ACC112 (cell line): ENCODE results near the gene OVAAL.

Experiments used
- H2AFZ ChIP-seq: fragments of 200-600 bp; sonication (generic); one replicate; pipeline ENCODE4 v1.6.0; 2017; ENCODE audit warnings: antibody characterized with exemption, low read length; ENCODE audit not compliant: unreplicated experiment
- H3K27ac ChIP-seq: fragments of 200-600 bp; sonication (generic); 2 replicates; pipeline ENCODE4 v1.5.1; 2014; ENCODE audit warnings: low read depth, mild to moderate bottlenecking, antibody characterized with exemption, low read length, moderate library complexity
- H3K27me3 ChIP-seq: fragments of 200-600 bp; sonication (generic); 2 replicates; pipeline ENCODE4 v1.6.1; 2014; ENCODE audit warnings: mild to moderate bottlenecking, antibody characterized with exemption, low read length, moderate library complexity, mixed read lengths; ENCODE audit not compliant: insufficient read depth
- H3K36me3 ChIP-seq: fragments of 200-600 bp; sonication (generic); 2 replicates; pipeline ENCODE4 v1.6.1; 2016; ENCODE audit warnings: mild to moderate bottlenecking, antibody characterized with exemption, low read length, moderate library complexity, mixed read lengths; ENCODE audit not compliant: insufficient read depth
- H3K4me1 ChIP-seq: fragments of 200-600 bp; sonication (generic); one replicate; pipeline ENCODE4 v1.6.1; 2016; ENCODE audit warnings: low read length, mixed read lengths; ENCODE audit not compliant: insufficient read depth, unreplicated experiment, control insufficient read depth
- H3K4me3 ChIP-seq: fragments of 200-600 bp; sonication (generic); 2 replicates; pipeline ENCODE4 v1.5.1; 2014; ENCODE audit warnings: mild to moderate bottlenecking, low read depth, low read length
- H3K79me2 ChIP-seq: fragments of 200-600 bp; sonication (generic); one replicate; pipeline ENCODE4 v1.6.0; 2016; ENCODE audit warnings: low read length; ENCODE audit not compliant: control insufficient read depth, unreplicated experiment, insufficient read depth

Gene OVAAL

GRCh38 chr1:180588121-180588520, 29.4 kb downstream of the OVAAL start:
- H3K27me3 ChIP-seq: no peaks in the 10 kb centered on the region
- H2AFZ ChIP-seq: no peak overlapping the region
- H3K4me3 ChIP-seq: no peak overlapping the region
- H3K79me2 ChIP-seq: no peaks in the 10 kb centered on the region
- H3K4me1 ChIP-seq: peaks cover 18% of the 10 kb centered on the region
- H3K36me3 ChIP-seq: no peaks in the 10 kb centered on the region
- no peak overlapping the region for H3K27ac ChIP-seq

- Histone ChIP-seq H3K27ac (no peak overlapping the region), H3K4me3 (no peak overlapping the region), H2AFZ (no peak overlapping the region), H3K27me3 (no peaks in the 10 kb centered on the region), H3K36me3 (no peaks in the 10 kb centered on the region), H3K4me1 (peaks cover 12% of the 10 kb centered on the region), H3K79me2 (no peaks in the 10 kb centered on the region)
These were observed 32.1 kb downstream of the OVAAL start for GRCh38 chr1:180590889-180591288.

GRCh38 chr1:180593382-180593781, 34.6 kb downstream of the OVAAL start:
- Histone ChIP-seq H3K27ac (no peak overlapping the region), H3K79me2 (no peaks in the 10 kb centered on the region), H2AFZ (no peak overlapping the region), H3K4me3 (no peak overlapping the region), H3K4me1 (no peaks in the 10 kb centered on the region), H3K36me3 (no peaks in the 10 kb centered on the region), H3K27me3 (no peaks in the 10 kb centered on the region)

GRCh38 chr1:180594723-180595122, 36.0 kb downstream of the OVAAL start:
- Histone ChIP-seq H3K36me3 (no peaks in the 10 kb centered on the region), H2AFZ (no peak overlapping the region), H3K4me1 (no peaks in the 10 kb centered on the region), H3K27me3 (no peaks in the 10 kb centered on the region), H3K4me3 (no peak overlapping the region), H3K79me2 (no peaks in the 10 kb centered on the region), H3K27ac (no peak overlapping the region)

- Histone ChIP-seq H3K36me3 (no peaks in the 10 kb centered on the region), H3K4me1 (no peaks in the 10 kb centered on the region), H2AFZ (no peak overlapping the region), H3K27ac (no peak overlapping the region), H3K79me2 (no peaks in the 10 kb centered on the region), H3K27me3 (no peaks in the 10 kb centered on the region), H3K4me3 (no peak overlapping the region)
These were observed 37.2 kb downstream of the OVAAL start for GRCh38 chr1:180595966-180596365.

GRCh38 chr1:180597520-180597919, 38.8 kb downstream of the OVAAL start:
- Histone ChIP-seq H3K27ac (no peak overlapping the region), H3K79me2 (no peaks in the 10 kb centered on the region), H3K4me1 (no peaks in the 10 kb centered on the region), H3K27me3 (no peaks in the 10 kb centered on the region), H2AFZ (no peak overlapping the region), H3K36me3 (no peaks in the 10 kb centered on the region), H3K4me3 (no peak overlapping the region)

GRCh38 chr1:180598333-180598974, 39.7 kb downstream of the OVAAL start:
- Histone ChIP-seq H2AFZ (no peak overlapping the region), H3K79me2 (no peaks in the 10 kb centered on the region), H3K36me3 (no peaks in the 10 kb centered on the region), H3K4me1 (no peaks in the 10 kb centered on the region), H3K27me3 (no peaks in the 10 kb centered on the region), H3K27ac (no peak overlapping the region), H3K4me3 (no peak overlapping the region)

- Histone ChIP-seq H3K79me2 (no peaks in the 10 kb centered on the region), H3K4me1 (no peaks in the 10 kb centered on the region), H3K27ac (no peak overlapping the region), H3K27me3 (no peaks in the 10 kb centered on the region), H3K4me3 (no peak overlapping the region), H2AFZ (no peak overlapping the region), H3K36me3 (no peaks in the 10 kb centered on the region)
These were observed 41.6 kb downstream of the OVAAL start for GRCh38 chr1:180600343-180600742.

- Histone ChIP-seq H3K4me3 (no peak overlapping the region), H2AFZ (no peak overlapping the region), H3K79me2 (no peaks in the 10 kb centered on the region), H3K27me3 (no peaks in the 10 kb centered on the region), H3K4me1 (no peaks in the 10 kb centered on the region), H3K36me3 (no peaks in the 10 kb centered on the region), H3K27ac (no peak overlapping the region)
These were observed 42.7 kb downstream of the OVAAL start for GRCh38 chr1:180601512-180601911.

- Histone ChIP-seq H3K4me1 (no peaks in the 10 kb centered on the region), H3K36me3 (no peaks in the 10 kb centered on the region), H2AFZ (no peak overlapping the region), H3K4me3 (no peak overlapping the region), H3K27ac (no peak overlapping the region), H3K79me2 (no peaks in the 10 kb centered on the region), H3K27me3 (no peaks in the 10 kb centered on the region)
These were observed 44.6 kb downstream of the OVAAL start for GRCh38 chr1:180603223-180603849.

- Histone ChIP-seq H3K27ac (no peak overlapping the region), H3K27me3 (no peaks in the 10 kb centered on the region), H3K79me2 (no peaks in the 10 kb centered on the region), H3K4me3 (no peak overlapping the region), H3K4me1 (no peaks in the 10 kb centered on the region), H3K36me3 (no peaks in the 10 kb centered on the region), H2AFZ (no peak overlapping the region)
These were observed 45.1 kb downstream of the OVAAL start for GRCh38 chr1:180603850-180604226.
